Heart left ventricle (tissue), 16 donors: ENCODE measurements around the gene LRFN3. TPM values are rescaled to one million over a fixed set of nuclear protein-coding genes. Genes with fewer than 3 reads are reported as not detected.

Experiments used
- ATAC-seq, 4 donors: fragments of 200-7000 bp; cut with Tn5 transposase; one replicate each; pipeline ENCODE4 v1.9.1; 2020 to 2022; ENCODE audit warnings: moderate library complexity in 4 of 4, mild to moderate bottlenecking in 3 of 4, moderate number of reproducible peaks in 1 of 4
- DNase-seq, 5 donors: peaks; one replicate each; pipeline ENCODE4 v3.0.0-alpha.2; 2020
- H3K27ac ChIP-seq, 12 donors: fragments of 200-600 bp; sonication (generic) in 4 of 12; one replicate each; pipeline versions ENCODE4 v1.5.0 to v1.8.0; 2016 to 2022; ENCODE audit warnings: mild to moderate bottlenecking in 2 of 12
- H3K27me3 ChIP-seq, 9 donors: fragments of 200-600 bp; sonication (generic) in 2 of 9; one replicate each; pipeline versions ENCODE4 v1.5.1 to v1.8.0; 2016 to 2022; ENCODE audit warnings: mild to moderate bottlenecking in 3 of 9
- H3K36me3 ChIP-seq, 9 donors: fragments of 200-600 bp; sonication (generic) in 2 of 9; one replicate each; pipeline versions ENCODE4 v1.5.0 to v1.8.0; 2018 to 2022; ENCODE audit warnings: mild to moderate bottlenecking in 2 of 9
- H3K4me1 ChIP-seq, 12 donors: fragments of 200-600 bp; sonication (generic) in 4 of 12; one replicate each; pipeline versions ENCODE4 v1.5.0 to v1.8.0; 2016 to 2022; ENCODE audit warnings: mild to moderate bottlenecking in 3 of 12
- H3K4me3 ChIP-seq, 12 donors: fragments of 200-600 bp; sonication (generic) in 4 of 12; one replicate each; pipeline versions ENCODE4 v1.5.0 to v1.8.0; 2017 to 2022; ENCODE audit warnings: mild to moderate bottlenecking in 9 of 12, moderate library complexity in 4 of 12
- H3K9me3 ChIP-seq, 12 donors: fragments of 200-600 bp; sonication (generic) in 4 of 12; one replicate each; pipeline versions ENCODE4 v1.5.0 to v1.8.0; 2016 to 2022; ENCODE audit warnings: mild to moderate bottlenecking in 1 of 12
- POLR2A ChIP-seq, 2 donors: fragments of 450-650 bp; IDR thresholded peaks; one replicate each; pipeline ENCODE4 v1.6.1; 2017; ENCODE audit warnings: antibody characterized with exemption in 2 of 2, mild to moderate bottlenecking in 2 of 2, moderate library complexity in 2 of 2
- WGBS, 4 donors: extraction: QIAGEN DNeasy Blood & Tissue Kit in 2 of 4; methylation state at CpG; one replicate each; pipeline versions ENCODE4 v1.1.5 to v1.1.7; 2013 to 2018; 5-methylcytosine and 5-hydroxymethylcytosine counted together
- intact Hi-C, 10 donors: fragments of 100-400 bp; cut with DNase I; formaldehyde crosslinking; loops; one replicate each; pipeline versions ENCODE4 v1.11.1 to v1.14.2; 2022
- polyA plus RNA-seq, 2 donors: library from polyadenylated mRNA; stranded (reverse); fragments of 200-250 nt; gene quantifications; one replicate each; pipeline ENCODE4 v1.2.3, GENCODE V29; 2013
- total RNA-seq, 9 donors: library from RNA; depleted of rRNA in 2 of 9; stranded (reverse); fragments of >200 nt in 2 of 9; fragmentation: NEBNext Ultra II Directional in 3 of 9; extraction: Animal tissue kit (Norgen Biotek cat#: 25700) in 3 of 9; gene quantifications; one replicate each; pipeline versions ENCODE4 v1.1.0 to v1.2.4, GENCODE V29; 2016 to 2023
- TF ChIP-seq, protein P1 (sequence below), 12 donors: fragments of 200-600 bp; sonication (generic) in 4 of 12; IDR thresholded peaks; one replicate each; pipeline versions ENCODE4 v1.5.0 to v1.8.0; 2018 to 2022; ENCODE audit warnings: antibody characterized with exemption in 12 of 12, mild to moderate bottlenecking in 5 of 12
- donor health status: ischemic (EF 13 %, LVEDD 7.1; RV severe dilation, severe dysfunction).
- donor health status: healthy with polysubstance abuse.
- donor health status: DM: no; HTN: yes; CAD: no.
- donor health status: DM: no; HTN: no; CAD: no.
- donor health status: ischemic (EF 25% LVEDD 6.9; RV normal size, moderate dysfunction).
- donor health status: ischemic (EF 25% LVEDD 5.7; RV mildly dilated, moderate dysfunction).
- donor health status: healthy.
- donor health status: DM: yes; HTN: yes; CAD: no.
- donor health status: ischemic (EF 35%, LVEDD 5.7; RV mildly dilated, moderate dysfunction).
- donor health status: nonischemic (EF 11% LVEDD 7.7; RV severe dilation, severe dysfunction).
- donor health status: DM: yes; HTN: yes; CAD: no.
- donor health status: PGD.
- donor health status: ischemic (EF 29% LVEDD 5.4; RV normal size, mild dysfunction).
- donor health status: nonischemic (EF 23%, LVEDD 6.1; RV moderate dilation, normal function).

LRFN3 gene
- total and polyA plus RNA-seq, 11 donors = 4.5 to 18.6 (median 8.5) TPM

DNA sequence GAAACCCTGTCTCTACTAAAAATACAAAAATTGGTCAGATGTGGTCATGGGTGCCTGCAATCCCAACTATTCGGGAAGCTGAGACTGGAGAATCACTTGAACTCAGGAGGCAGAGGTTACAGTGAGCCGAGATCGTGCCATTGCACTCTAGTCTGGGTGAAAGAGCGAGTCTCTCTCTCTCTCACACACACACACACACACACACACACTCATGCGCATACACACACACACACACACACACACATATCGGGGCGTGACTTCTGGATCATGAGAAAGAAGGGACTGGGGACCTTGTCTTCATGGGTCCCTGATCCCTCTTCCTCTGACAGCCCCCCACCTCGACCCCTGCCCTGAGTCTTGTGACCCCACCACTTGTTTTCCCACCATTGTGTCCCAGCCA, 47.0 kb downstream of the LRFN3 start:
- TF ChIP-seq, protein P1, sequence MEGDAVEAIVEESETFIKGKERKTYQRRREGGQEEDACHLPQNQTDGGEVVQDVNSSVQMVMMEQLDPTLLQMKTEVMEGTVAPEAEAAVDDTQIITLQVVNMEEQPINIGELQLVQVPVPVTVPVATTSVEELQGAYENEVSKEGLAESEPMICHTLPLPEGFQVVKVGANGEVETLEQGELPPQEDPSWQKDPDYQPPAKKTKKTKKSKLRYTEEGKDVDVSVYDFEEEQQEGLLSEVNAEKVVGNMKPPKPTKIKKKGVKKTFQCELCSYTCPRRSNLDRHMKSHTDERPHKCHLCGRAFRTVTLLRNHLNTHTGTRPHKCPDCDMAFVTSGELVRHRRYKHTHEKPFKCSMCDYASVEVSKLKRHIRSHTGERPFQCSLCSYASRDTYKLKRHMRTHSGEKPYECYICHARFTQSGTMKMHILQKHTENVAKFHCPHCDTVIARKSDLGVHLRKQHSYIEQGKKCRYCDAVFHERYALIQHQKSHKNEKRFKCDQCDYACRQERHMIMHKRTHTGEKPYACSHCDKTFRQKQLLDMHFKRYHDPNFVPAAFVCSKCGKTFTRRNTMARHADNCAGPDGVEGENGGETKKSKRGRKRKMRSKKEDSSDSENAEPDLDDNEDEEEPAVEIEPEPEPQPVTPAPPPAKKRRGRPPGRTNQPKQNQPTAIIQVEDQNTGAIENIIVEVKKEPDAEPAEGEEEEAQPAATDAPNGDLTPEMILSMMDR (IDR thresholded peaks at IDR 0.05) = no peak
- Histone ChIP-seq H3K4me1 (peaks cover 0 to 8% (median 0%) of the 10 kb centered on the region in 12 donors), H3K36me3 (no peaks in the 10 kb centered on the region), H3K4me3 (no peak overlapping the region), H3K27me3 (peaks cover 7 to 60% (median 25%) of the 10 kb centered on the region in 9 donors), H3K9me3 (no peaks in the 10 kb centered on the region), H3K27ac (no peak overlapping the region)
- DNase-seq (no peak), ATAC-seq (no peak)
- intact Hi-C loops = no loop called here
- WGBS, 4 donors = 77 to 81% (median 78%) methylated on average over 7 to 8 of the region's 8 CpGs

DNA sequence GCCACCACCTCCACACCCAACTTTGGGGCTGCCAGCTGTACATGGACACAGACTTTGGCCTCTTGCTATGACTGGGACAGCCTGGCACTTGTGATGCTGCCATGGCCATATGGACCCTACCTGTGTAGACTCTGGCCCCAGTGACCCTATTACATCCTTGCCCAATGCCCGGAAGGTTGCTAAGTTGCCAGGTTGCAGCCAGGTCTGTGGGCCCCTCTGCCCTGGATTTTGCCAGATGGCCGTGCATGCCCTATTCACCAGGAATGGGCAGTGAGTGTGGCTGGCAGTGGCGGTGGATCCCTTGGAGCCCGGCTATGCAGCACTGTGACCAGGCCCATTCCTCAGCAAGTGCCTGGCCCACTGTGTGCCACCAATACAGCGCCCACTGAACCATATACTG, 49.9 kb downstream of the LRFN3 start:
- peaks cover 0 to 7% (median 0%) of the 10 kb centered on the region in 12 donors for H3K9me3 ChIP-seq
- WGBS, 4 donors = 90 to 100% (median 94%) methylated on average over 1 to 5 of the region's 5 CpGs
- no peak for DNase-seq
- no peak overlapping the region for H3K27ac ChIP-seq
- H3K4me1 ChIP-seq = peaks cover 0 to 8% (median 0%) of the 10 kb centered on the region in 12 donors
- TF ChIP-seq, protein P1 (IDR thresholded peaks at IDR 0.05) = no peak
- TF ChIP-seq POLR2A (IDR thresholded peaks at IDR 0.05) = no peak
- H3K4me3 ChIP-seq = no peak overlapping the region
- intact Hi-C loops = no loop called here
- H3K27me3 ChIP-seq = peaks cover 7 to 52% (median 21%) of the 10 kb centered on the region in 9 donors
- ATAC-seq = no peak
- H3K36me3 ChIP-seq = no peaks in the 10 kb centered on the region

DNA sequence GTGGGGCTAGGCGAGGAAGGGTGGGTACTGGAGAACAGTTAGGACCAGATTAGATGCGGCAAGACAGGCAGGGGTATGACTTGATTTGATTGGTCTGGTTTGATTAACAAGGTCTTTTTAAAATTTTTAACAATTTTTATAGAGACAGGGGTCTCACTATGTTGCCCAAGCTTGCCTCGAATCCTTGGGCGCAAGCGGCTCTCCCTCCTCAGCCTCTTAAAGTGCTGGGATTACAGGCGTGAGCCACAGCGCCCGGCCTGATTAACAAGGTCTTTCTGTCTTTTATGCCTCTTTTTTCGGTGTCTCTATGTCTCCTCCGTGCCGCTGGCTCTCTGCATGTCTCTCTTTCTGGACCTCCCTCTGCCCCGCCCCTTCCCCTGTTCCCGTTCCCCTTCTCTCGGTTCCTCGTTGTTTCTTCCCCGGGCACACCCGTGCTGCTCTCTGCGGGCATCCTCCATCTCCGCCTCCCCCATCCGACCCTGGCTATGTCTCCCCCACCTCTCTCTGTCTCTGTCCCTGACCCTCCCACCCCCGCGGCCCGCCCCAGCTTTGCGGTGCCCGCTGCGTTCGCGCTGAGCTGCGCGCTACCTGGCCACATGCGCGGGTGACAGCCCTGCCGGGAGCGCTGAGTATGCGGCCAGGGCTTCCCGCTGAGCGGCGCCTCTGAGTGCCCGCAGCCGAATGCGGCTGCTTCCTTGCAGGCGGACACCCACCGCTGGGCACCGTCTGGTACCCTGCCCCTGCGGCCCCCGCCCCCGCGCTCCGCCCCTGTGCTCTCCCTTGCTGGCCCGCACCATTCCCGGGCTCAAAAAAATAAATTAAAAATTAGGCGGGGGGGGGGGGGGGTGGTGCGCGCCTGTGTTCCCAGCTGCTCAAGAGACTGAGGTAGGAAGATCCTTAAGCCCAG, 50.7 kb downstream of the LRFN3 start:
- peaks cover 7 to 48% (median 21%) of the 10 kb centered on the region in 9 donors for H3K27me3 ChIP-seq
- ATAC-seq (peak in 3 of 4 donors; percentile 49 to 54 (median 49)), DNase-seq (peak in 3 of 5 donors; percentile 25 to 50 (median 34))
- 8 to 12% (median 9%) methylated on average over 38 to 54 of the region's 54 CpGs for WGBS, 4 donors
- peaks cover 0 to 7% (median 0%) of the 10 kb centered on the region in 12 donors for H3K9me3 ChIP-seq
- no peaks in the 10 kb centered on the region for H3K36me3 ChIP-seq
- intact Hi-C loops = no loop called here
- peaks cover 0 to 8% (median 0%) of the 10 kb centered on the region in 12 donors for H3K4me1 ChIP-seq
- TF ChIP-seq, protein P1 (IDR thresholded peaks at IDR 0.05) = no peak
- TF ChIP-seq POLR2A (IDR thresholded peaks at IDR 0.05) = no peak
- H3K27ac ChIP-seq = no peak overlapping the region
- H3K4me3 ChIP-seq = peak overlapping the region in 9 of 12 donors; percentile 14 to 52 (median 33)

DNA sequence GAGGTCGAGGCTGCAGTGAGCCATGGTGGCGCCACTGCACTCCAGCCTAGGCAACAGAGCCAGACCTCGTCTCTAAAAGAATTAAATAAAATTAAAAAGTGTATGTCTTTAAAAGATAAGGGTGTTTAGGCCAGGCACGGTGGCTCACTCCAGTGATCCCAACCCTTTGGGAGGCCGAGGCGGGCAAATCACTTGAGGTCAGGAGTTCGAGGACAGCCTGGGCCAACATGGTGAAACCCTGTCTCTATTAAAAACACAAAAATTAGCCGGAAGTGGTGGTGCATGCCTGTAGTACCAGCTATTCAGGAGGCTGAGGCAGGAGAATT, 51.4 kb downstream of the LRFN3 start:
- no peak for ATAC-seq
- Histone ChIP-seq H3K36me3 (no peaks in the 10 kb centered on the region), H3K4me3 (peak overlapping the region in 9 of 12 donors; percentile 14 to 52 (median 33)), H3K27ac (no peak overlapping the region), H3K27me3 (peaks cover 7 to 48% (median 21%) of the 10 kb centered on the region in 9 donors), H3K9me3 (peaks cover 0 to 7% (median 0%) of the 10 kb centered on the region in 12 donors), H3K4me1 (peaks cover 0 to 8% (median 0%) of the 10 kb centered on the region in 12 donors)
- no peak for DNase-seq
- no peak for TF ChIP-seq POLR2A (IDR thresholded peaks at IDR 0.05)
- TF ChIP-seq, protein P1 (IDR thresholded peaks at IDR 0.05) = no peak
- WGBS, 4 donors = 32 to 41% (median 36%) methylated on average over 8 of the region's 8 CpGs
- intact Hi-C loops = no loop called here
